Measurements from ENCODE around the gene USF1.

DNA sequence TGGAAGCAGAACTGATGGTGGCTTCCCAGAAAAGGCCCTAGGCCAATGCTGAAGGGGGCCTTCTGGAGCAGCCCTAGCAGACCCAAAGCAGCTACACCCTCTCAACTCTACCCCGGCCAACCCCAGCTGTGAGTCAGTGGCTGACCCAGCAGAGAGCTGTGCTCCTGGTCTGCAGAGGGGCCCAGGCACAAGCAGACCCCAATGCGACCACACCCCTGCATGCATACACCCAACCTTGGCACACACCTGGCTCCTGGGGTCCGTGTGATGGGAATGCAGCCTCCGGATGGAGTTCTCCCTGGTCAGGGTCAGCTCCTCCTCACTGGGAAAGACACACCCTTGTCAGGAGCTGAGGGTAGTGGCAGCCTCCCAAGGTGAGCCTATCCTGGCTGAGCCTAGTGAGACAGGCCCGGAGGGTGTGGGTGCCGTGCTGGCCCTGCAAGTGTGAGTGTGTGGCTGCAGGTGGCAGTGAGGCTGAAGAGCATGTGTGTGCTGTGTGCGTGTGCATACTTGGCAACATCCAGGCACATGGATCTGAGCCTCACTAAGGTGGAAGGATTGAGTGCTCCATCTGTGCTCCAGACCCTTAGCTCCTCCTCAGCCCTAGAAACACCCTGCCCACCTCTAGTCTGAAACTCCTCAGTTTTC, 27.8 kb upstream of the USF1 start:
- no peak for TF ChIP-seq YY1 (IDR thresholded peaks at IDR 0.05; ENCODE audit: low read depth)
- no peak for TF ChIP-seq EP300 (IDR thresholded peaks at IDR 0.05; ENCODE audit: borderline replicate concordance)
- TF ChIP-seq TEAD4 (IDR thresholded peaks at IDR 0.05), result no peak
- no peak for TF ChIP-seq TAF1 (IDR thresholded peaks at IDR 0.05; ENCODE audit: low read depth)
- TF ChIP-seq, protein P1, sequence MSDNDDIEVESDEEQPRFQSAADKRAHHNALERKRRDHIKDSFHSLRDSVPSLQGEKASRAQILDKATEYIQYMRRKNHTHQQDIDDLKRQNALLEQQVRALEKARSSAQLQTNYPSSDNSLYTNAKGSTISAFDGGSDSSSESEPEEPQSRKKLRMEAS (IDR thresholded peaks at IDR 0.05), result no peak
- TF ChIP-seq, protein P2, sequence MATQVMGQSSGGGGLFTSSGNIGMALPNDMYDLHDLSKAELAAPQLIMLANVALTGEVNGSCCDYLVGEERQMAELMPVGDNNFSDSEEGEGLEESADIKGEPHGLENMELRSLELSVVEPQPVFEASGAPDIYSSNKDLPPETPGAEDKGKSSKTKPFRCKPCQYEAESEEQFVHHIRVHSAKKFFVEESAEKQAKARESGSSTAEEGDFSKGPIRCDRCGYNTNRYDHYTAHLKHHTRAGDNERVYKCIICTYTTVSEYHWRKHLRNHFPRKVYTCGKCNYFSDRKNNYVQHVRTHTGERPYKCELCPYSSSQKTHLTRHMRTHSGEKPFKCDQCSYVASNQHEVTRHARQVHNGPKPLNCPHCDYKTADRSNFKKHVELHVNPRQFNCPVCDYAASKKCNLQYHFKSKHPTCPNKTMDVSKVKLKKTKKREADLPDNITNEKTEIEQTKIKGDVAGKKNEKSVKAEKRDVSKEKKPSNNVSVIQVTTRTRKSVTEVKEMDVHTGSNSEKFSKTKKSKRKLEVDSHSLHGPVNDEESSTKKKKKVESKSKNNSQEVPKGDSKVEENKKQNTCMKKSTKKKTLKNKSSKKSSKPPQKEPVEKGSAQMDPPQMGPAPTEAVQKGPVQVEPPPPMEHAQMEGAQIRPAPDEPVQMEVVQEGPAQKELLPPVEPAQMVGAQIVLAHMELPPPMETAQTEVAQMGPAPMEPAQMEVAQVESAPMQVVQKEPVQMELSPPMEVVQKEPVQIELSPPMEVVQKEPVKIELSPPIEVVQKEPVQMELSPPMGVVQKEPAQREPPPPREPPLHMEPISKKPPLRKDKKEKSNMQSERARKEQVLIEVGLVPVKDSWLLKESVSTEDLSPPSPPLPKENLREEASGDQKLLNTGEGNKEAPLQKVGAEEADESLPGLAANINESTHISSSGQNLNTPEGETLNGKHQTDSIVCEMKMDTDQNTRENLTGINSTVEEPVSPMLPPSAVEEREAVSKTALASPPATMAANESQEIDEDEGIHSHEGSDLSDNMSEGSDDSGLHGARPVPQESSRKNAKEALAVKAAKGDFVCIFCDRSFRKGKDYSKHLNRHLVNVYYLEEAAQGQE (IDR thresholded peaks at IDR 0.05; ENCODE audit: low read depth), result no peak
